Type B pancreatic cell (in vitro differentiated cells): ENCODE results near the gene MBOAT2. TPM values are rescaled to one million over a fixed set of nuclear protein-coding genes. Genes with fewer than 3 reads are reported as not detected.

Experiments used
- DNase-seq: peaks from one replicate; pipeline ENCODE4 v3.0.0; 2021; ENCODE audit warnings: mixed read lengths; ENCODE audit not compliant: unreplicated experiment; ENCODE audit errors: extremely low spot score
- H3K27ac Mint-ChIP-seq: 2 replicates; pipeline ENCODE4 v1.8.0; 2021; ENCODE audit warnings: mild to moderate bottlenecking, mixed read lengths
- H3K27me3 Mint-ChIP-seq: 2 replicates; pipeline ENCODE4 v1.8.0; 2021; ENCODE audit warnings: mixed read lengths
- H3K36me3 Mint-ChIP-seq: 2 replicates; pipeline ENCODE4 v1.8.0; 2021; ENCODE audit warnings: mixed read lengths
- H3K4me1 Mint-ChIP-seq: one replicate; pipeline ENCODE4 v1.8.0; 2021; ENCODE audit warnings: mixed read lengths; ENCODE audit not compliant: unreplicated experiment
- H3K4me3 Mint-ChIP-seq: 2 replicates; pipeline ENCODE4 v1.8.0; 2021; ENCODE audit warnings: mild to moderate bottlenecking, mixed read lengths
- H3K9me3 Mint-ChIP-seq: 2 replicates; pipeline ENCODE4 v1.8.0; 2021; ENCODE audit warnings: mixed read lengths
- total RNA-seq: library from RNA; stranded (reverse); gene quantifications from 2 replicates; pipeline ENCODE4 v1.2.1, GENCODE V29; 2021; ENCODE audit warnings: low replicate concordance
- TF ChIP-seq, protein P1 (sequence below): fragments of 200-600 bp; sonication (generic); conservative IDR thresholded peaks from 2 replicates; pipeline ENCODE4 v1.5.0; 2021; ENCODE audit warnings: antibody characterized with exemption, mild to moderate bottlenecking

The MBOAT2 gene
- total RNA-seq, 1 donor from 2014 or later, result 60.8 TPM

DNA sequence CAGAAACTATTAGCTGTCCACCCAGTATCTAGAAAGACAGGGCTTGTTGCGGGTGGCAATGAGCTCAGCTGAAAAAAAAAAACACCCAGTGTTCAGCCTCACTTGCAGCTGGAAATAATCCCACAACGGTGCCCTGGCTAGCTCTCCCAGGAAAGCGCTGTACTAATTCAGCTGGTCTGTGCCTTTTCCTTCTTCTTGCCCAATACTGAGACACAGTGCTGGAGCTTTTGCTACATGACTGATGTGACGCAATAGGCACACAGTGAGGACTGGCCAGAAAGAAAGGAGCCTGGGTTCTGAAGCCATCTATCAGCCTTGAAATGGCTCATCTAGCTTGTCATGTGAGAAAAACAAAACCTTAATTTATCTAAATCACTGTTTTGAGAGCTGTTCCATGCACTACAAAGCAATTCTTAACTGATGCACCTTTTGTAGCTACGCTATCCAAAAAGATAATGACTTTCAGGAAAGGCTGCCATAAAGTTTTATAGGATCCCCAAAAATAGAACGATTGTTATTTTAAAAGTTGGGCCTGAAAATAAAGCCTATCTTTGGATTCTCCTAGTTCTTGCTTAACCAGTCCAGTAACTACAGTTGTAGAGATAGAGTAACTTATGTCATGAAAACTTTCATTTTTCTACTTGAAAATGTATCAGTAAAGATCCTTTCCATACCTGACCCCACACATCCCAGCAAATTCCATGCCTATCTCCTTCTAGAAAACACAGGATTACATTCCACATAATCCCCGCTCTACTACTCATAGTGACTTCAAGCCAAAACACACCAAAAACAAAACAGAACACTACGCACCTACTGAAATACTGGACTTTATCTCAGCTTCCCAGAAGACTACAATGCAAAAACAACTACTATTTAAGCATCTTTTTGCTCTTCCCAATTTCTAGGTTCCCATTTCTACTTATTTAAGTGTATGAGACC lies 181.9 kb downstream of the MBOAT2 start:
- peak overlapping the region; percentile 66 for H3K27ac Mint-ChIP-seq
- no peaks in the 10 kb centered on the region for H3K27me3 Mint-ChIP-seq
- H3K9me3 Mint-ChIP-seq, result no peaks in the 10 kb centered on the region
- H3K36me3 Mint-ChIP-seq, result peaks cover 22% of the 10 kb centered on the region
- peaks cover 5% of the 10 kb centered on the region for H3K4me1 Mint-ChIP-seq
- TF ChIP-seq, protein P1, sequence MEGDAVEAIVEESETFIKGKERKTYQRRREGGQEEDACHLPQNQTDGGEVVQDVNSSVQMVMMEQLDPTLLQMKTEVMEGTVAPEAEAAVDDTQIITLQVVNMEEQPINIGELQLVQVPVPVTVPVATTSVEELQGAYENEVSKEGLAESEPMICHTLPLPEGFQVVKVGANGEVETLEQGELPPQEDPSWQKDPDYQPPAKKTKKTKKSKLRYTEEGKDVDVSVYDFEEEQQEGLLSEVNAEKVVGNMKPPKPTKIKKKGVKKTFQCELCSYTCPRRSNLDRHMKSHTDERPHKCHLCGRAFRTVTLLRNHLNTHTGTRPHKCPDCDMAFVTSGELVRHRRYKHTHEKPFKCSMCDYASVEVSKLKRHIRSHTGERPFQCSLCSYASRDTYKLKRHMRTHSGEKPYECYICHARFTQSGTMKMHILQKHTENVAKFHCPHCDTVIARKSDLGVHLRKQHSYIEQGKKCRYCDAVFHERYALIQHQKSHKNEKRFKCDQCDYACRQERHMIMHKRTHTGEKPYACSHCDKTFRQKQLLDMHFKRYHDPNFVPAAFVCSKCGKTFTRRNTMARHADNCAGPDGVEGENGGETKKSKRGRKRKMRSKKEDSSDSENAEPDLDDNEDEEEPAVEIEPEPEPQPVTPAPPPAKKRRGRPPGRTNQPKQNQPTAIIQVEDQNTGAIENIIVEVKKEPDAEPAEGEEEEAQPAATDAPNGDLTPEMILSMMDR, result no peak
- no peak for DNase-seq
- H3K4me3 Mint-ChIP-seq, result peak overlapping the region; percentile 44

DNA sequence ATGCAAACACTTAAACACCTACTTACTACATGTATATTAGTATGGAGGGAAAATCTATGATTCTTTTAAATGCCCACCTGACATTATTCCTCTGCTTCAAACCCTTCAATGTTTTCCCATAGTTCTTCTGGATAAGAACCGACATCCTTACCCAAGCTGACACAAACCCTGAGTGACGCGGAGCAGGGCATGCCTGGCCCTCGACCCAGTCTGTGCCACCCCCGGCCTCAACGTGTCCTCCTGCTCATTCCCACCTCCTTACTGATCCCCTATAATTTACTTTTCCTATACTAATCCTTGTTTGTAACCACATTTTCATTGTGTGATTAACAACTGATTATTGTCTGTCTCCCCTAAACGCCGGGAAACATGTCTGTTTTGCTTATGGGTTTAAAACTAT lies 183.5 kb downstream of the MBOAT2 start:
- Mint-ChIP-seq H3K36me3 (peaks cover 23% of the 10 kb centered on the region), H3K4me1 (peaks cover 5% of the 10 kb centered on the region), H3K4me3 (no peak overlapping the region), H3K9me3 (no peaks in the 10 kb centered on the region), H3K27me3 (no peaks in the 10 kb centered on the region), H3K27ac (no peak overlapping the region)
- TF ChIP-seq, protein P1, result no peak
- DNase-seq, result no peak

DNA sequence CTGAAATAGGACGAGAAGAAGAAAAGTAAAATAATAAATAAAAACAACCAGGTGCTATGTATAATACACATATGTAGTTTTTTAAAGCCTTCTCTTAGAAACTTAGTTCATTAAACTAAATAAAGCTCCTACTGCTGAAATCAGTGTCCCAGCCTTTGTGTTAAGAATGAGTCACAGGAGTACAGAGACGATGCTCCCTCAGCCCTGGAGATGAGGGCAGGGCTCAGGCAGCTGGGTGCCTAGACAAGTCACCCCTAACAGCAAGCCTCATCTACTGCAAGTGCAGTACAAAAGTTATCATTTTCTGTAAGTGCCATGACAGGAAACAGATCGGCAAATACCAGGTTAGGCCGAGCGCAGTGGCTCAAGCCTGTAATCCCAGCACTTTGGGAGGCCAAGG lies 184.3 kb downstream of the MBOAT2 start:
- TF ChIP-seq, protein P1, result no peak
- DNase-seq, result no peak
- Mint-ChIP-seq H3K27me3 (no peaks in the 10 kb centered on the region), H3K27ac (peak overlapping the region; percentile 37), H3K4me3 (no peak overlapping the region), H3K36me3 (peaks cover 19% of the 10 kb centered on the region), H3K4me1 (peaks cover 5% of the 10 kb centered on the region), H3K9me3 (no peaks in the 10 kb centered on the region)

DNA sequence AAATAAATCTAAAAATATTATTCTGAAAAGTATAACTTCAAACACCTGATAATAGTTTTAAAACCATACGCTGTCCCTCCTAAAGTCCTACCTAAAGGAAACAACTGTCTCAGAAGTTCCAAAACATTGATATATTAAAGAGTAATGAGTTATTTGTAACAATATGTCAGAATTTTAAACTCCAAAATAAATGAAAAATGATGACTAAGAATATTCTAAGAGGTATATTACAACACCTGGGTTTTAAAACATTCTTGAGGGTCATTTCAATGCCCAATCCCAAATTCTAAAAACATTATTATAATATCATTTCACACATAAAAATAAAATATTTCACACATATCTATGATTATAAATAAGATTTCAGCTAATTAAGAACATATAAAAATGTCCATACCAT lies 186.3 kb downstream of the MBOAT2 start:
- H3K4me3 Mint-ChIP-seq, result no peak overlapping the region
- no peak for DNase-seq
- H3K9me3 Mint-ChIP-seq, result no peaks in the 10 kb centered on the region
- TF ChIP-seq, protein P1, result no peak
- peaks cover 5% of the 10 kb centered on the region for H3K4me1 Mint-ChIP-seq
- no peaks in the 10 kb centered on the region for H3K27me3 Mint-ChIP-seq
- no peak overlapping the region for H3K27ac Mint-ChIP-seq
- H3K36me3 Mint-ChIP-seq, result peaks cover 21% of the 10 kb centered on the region

DNA sequence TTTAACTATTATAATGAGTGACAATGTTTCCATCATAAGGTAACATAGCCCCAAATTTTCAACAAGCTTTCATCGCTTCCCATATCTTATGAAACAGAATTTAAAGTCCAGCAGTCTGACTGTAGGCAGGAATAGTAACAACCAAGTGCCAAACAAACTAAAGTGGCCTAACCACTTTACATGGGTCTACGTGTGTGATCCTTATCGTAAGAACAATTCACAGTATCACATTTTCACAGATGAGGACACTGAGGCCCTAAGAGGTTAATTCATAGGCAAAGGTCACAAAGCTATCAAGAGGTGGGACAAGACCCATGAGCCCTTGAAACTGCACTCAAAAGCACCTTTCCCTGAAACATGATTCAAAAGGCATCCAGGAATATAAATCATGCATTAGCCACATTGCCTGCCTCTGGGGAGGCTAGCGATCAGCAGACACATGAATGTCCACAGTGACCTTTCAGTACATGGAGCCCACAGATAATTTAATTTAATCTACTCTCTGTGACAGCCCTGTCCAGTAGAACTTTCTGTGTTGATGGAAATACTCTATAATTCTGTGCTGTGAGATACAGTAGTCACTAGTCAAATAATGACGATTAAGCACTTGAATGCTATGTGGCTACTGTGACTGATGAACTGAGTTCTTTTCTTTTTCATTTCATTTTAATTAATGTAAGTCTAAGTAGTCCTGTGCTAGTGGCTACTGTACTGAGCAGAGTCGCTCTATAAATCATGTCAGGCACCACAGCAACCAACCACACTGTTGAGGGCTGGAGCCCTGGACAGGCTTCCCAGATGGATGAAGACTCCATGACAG lies 196.4 kb downstream of the MBOAT2 start:
- no peak for DNase-seq
- Mint-ChIP-seq H3K27ac (peak overlapping the region; percentile 86), H3K27me3 (no peaks in the 10 kb centered on the region), H3K4me3 (no peak overlapping the region), H3K9me3 (no peaks in the 10 kb centered on the region), H3K36me3 (peaks cover 60% of the 10 kb centered on the region), H3K4me1 (peaks cover 3% of the 10 kb centered on the region)
- TF ChIP-seq, protein P1, result no peak
